GM23338 (cell line): ENCODE measurements around the gene CATSPERD. TPM values are rescaled to one million over a fixed set of nuclear protein-coding genes. Genes with fewer than 3 reads are reported as not detected.

Experiments
- ATAC-seq: fragments of 200-7000 bp; cut with Tn5 transposase; 3 replicates; pipeline ENCODE4 v1.9.1; 2020
- DNase-seq: peaks from one replicate; pipeline ENCODE4 v3.0.0-alpha.2; 2015; ENCODE audit warnings: low spot score
- H2AFZ ChIP-seq: fragments of 200-600 bp; sonication (generic); 2 replicates; pipeline ENCODE4 v1.8.0; 2016; ENCODE audit warnings: antibody characterized with exemption, mild to moderate bottlenecking, moderate library complexity
- H3F3A ChIP-seq: fragments of 200-600 bp; sonication (generic); replicated peaks from 2 replicates; pipeline ENCODE4 v1.8.0; 2017; ENCODE audit warnings: antibody characterized with exemption, mixed run types, low read depth
- H3K27ac ChIP-seq: fragments of 200-600 bp; sonication (generic); 2 replicates; pipeline ENCODE4 v1.6.1; 2016; ENCODE audit warnings: low read depth
- H3K27me3 ChIP-seq: fragments of 200-600 bp; sonication (generic); 2 replicates; pipeline ENCODE4 v1.8.0; 2016; ENCODE audit warnings: mild to moderate bottlenecking, mixed run types, moderate library complexity; ENCODE audit not compliant: insufficient read depth
- H3K36me3 ChIP-seq: fragments of 200-600 bp; sonication (generic); 2 replicates; pipeline ENCODE4 v1.8.0; 2016; ENCODE audit warnings: mild to moderate bottlenecking; ENCODE audit not compliant: insufficient read depth
- H3K4me1 ChIP-seq: fragments of 200-600 bp; sonication (generic); 2 replicates; pipeline ENCODE4 v1.8.0; 2016; ENCODE audit warnings: mild to moderate bottlenecking, moderate library complexity; ENCODE audit not compliant: insufficient read depth
- H3K4me2 ChIP-seq: fragments of 200-600 bp; sonication (generic); 2 replicates; pipeline ENCODE4 v1.7.1; 2017; ENCODE audit warnings: mixed run types
- H3K4me3 ChIP-seq: fragments of 200-600 bp; sonication (generic); 2 replicates; pipeline ENCODE4 v1.6.1; 2016; ENCODE audit warnings: mixed run types
- H3K79me2 ChIP-seq: fragments of 200-600 bp; sonication (generic); replicated peaks from 2 replicates; pipeline ENCODE4 v1.8.0; 2017; ENCODE audit warnings: mild to moderate bottlenecking; ENCODE audit not compliant: insufficient read depth
- H3K9me2 ChIP-seq: fragments of 200-600 bp; sonication (generic); 2 replicates; pipeline ENCODE4 v1.8.0; 2017; ENCODE audit not compliant: insufficient read depth
- H4K20me1 ChIP-seq: fragments of 200-600 bp; sonication (generic); replicated peaks from 2 replicates; pipeline ENCODE4 v1.8.0; 2017; ENCODE audit warnings: mild to moderate bottlenecking; ENCODE audit not compliant: insufficient read depth
- H3K27ac Mint-ChIP-seq: 2 replicates; pipeline ENCODE4 v1.8.0; 2020; ENCODE audit warnings: inconsistent platforms, mild to moderate bottlenecking, moderate library complexity, mixed read lengths
- H3K27me3 Mint-ChIP-seq: 3 replicates; pipeline ENCODE4 v1.8.0; 2022; ENCODE audit warnings: low read depth, mild to moderate bottlenecking, moderate library complexity, mixed read lengths, inconsistent platforms; ENCODE audit not compliant: insufficient read depth, poor library complexity
- H3K36me3 Mint-ChIP-seq: 3 replicates; pipeline ENCODE4 v1.8.0; 2021; ENCODE audit warnings: low read depth, mild to moderate bottlenecking, inconsistent platforms, moderate library complexity, mixed read lengths
- H3K4me1 Mint-ChIP-seq: 3 replicates; pipeline ENCODE4 v1.8.0; 2020; ENCODE audit warnings: mild to moderate bottlenecking, inconsistent platforms, mixed read lengths
- H3K4me3 Mint-ChIP-seq: 3 replicates; pipeline ENCODE4 v1.8.0; 2021; ENCODE audit warnings: moderate library complexity, mild to moderate bottlenecking, inconsistent platforms, mixed read lengths
- H3K9me3 Mint-ChIP-seq: 3 replicates; pipeline ENCODE4 v1.8.0; 2020; ENCODE audit warnings: moderate library complexity, mild to moderate bottlenecking, inconsistent platforms, mixed read lengths
- CREB1 ChIP-seq: fragments of 250-450 bp; sonication (Bioruptor Pico); IDR thresholded peaks from 2 replicates; pipeline ENCODE4 v1.5.0; 2020; ENCODE audit warnings: low read depth, mild to moderate bottlenecking, moderate library complexity
- CTCF ChIP-seq, 2 experiments: fragments of 200-600 bp in 1 of 2; sonication (generic) in 1 of 2; conservative IDR thresholded peaks; 2 replicates each; pipeline versions ENCODE4 v1.5.1 to v1.6.1; 2016 to 2017; ENCODE audit warnings: antibody characterized with exemption in 2 of 2, low read depth in 2 of 2, mild to moderate bottlenecking in 2 of 2, moderate library complexity in 1 of 2
- ETS1 ChIP-seq: IDR thresholded peaks from 2 replicates; pipeline ENCODE4 v1.6.1; 2016; ENCODE audit warnings: antibody characterized with exemption
- EZH2 ChIP-seq: fragments of 200-600 bp; sonication (generic); IDR thresholded peaks from one replicate; pipeline ENCODE4 v1.8.0; 2017; ENCODE audit warnings: antibody characterized with exemption, mild to moderate bottlenecking, low read depth; ENCODE audit not compliant: unreplicated experiment
- EZH2phosphoT487 ChIP-seq: fragments of 200-600 bp; sonication (generic); IDR thresholded peaks from one replicate; pipeline ENCODE4 v1.8.1; 2018; ENCODE audit warnings: antibody characterized with exemption; ENCODE audit not compliant: unreplicated experiment
- JUNB ChIP-seq: IDR thresholded peaks from one replicate; pipeline ENCODE4 v1.6.1; 2016; ENCODE audit warnings: antibody characterized with exemption; ENCODE audit not compliant: unreplicated experiment
- NANOG ChIP-seq: IDR thresholded peaks from 2 replicates; pipeline ENCODE4 v1.6.1; 2016; ENCODE audit warnings: antibody characterized with exemption, borderline replicate concordance
- POLR2AphosphoS5 ChIP-seq: IDR thresholded peaks from 2 replicates; pipeline ENCODE4 v1.6.1; 2016; ENCODE audit warnings: antibody characterized with exemption, low read depth
- REST ChIP-seq: IDR thresholded peaks from one replicate; pipeline ENCODE4 v1.6.1; 2018; ENCODE audit warnings: antibody characterized with exemption; ENCODE audit not compliant: unreplicated experiment
- STAT1 ChIP-seq: IDR thresholded peaks from one replicate; pipeline ENCODE4 v1.6.1; 2016; ENCODE audit warnings: antibody characterized with exemption; ENCODE audit not compliant: unreplicated experiment
- ZNF114 ChIP-seq: fragments of 250-450 bp; sonication (Bioruptor Pico); IDR thresholded peaks from 2 replicates; pipeline ENCODE4 v1.5.0; 2020; ENCODE audit warnings: mild to moderate bottlenecking, moderate library complexity
- ZNF331 ChIP-seq: fragments of 250-450 bp; sonication (Bioruptor Pico); IDR thresholded peaks from 2 replicates; pipeline ENCODE4 v1.5.0; 2020; ENCODE audit warnings: low read depth, mild to moderate bottlenecking, moderate library complexity
- ZNF462 ChIP-seq: fragments of 250-450 bp; sonication (Bioruptor Pico); IDR thresholded peaks from 2 replicates; pipeline ENCODE4 v1.5.0; 2020; ENCODE audit warnings: mild to moderate bottlenecking, moderate library complexity
- polyA plus RNA-seq: library from polyadenylated mRNA; unstranded; fragments of >200 nt; fragmentation: Nextera tagmentation; extraction: Ambion mirVana; gene quantifications from 2 replicates; pipeline ENCODE4 v1.2.1, GENCODE V29; 2016
- total RNA-seq: library from RNA; depleted of rRNA; stranded (reverse); fragments of >200 nt; shearing (Covaris generic); gene quantifications from 2 replicates; pipeline ENCODE4 v1.2.3, GENCODE V29; 2014

CATSPERD gene
- total and polyA plus RNA-seq, 2 experiments from 2014 or later, result 0.17 TPM; not detected in 1

GRCh38 chr19:5785423-5785822, 65.0 kb downstream of the CATSPERD start:
- no peak overlapping the region for H3K27ac Mint-ChIP-seq
- no peaks in the 10 kb centered on the region for H3K79me2 ChIP-seq
- H3K27ac ChIP-seq, result no peak overlapping the region
- DNase-seq, result no peak
- no peak for TF ChIP-seq ZNF114 (CRISPR knock-in tag)
- TF ChIP-seq CTCF (conservative IDR thresholded peaks at IDR 0.05; ENCODE audit: low read depth in 2 of 2), result no peak
- no peak for TF ChIP-seq CREB1
- no peak for TF ChIP-seq ZNF462 (CRISPR knock-in tag)
- TF ChIP-seq EZH2, result no peak
- no peak for TF ChIP-seq ZNF331
- TF ChIP-seq STAT1, result no peak
- TF ChIP-seq POLR2AphosphoS5, result no peak
- TF ChIP-seq ETS1, result no peak
- no peak for TF ChIP-seq EZH2phosphoT487
- no peak for TF ChIP-seq JUNB
- TF ChIP-seq NANOG, result no peak
- no peak for TF ChIP-seq REST
- H3K36me3 ChIP-seq, result peaks cover 5% of the 10 kb centered on the region; the same call in 1 of the 2 replicates
- no peak overlapping the region for H3K4me3 ChIP-seq
- ATAC-seq, result no peak
- peaks cover 4% of the 10 kb centered on the region; the same call in 2 of the 3 replicates for H3K4me1 Mint-ChIP-seq
- peaks cover 3% of the 10 kb centered on the region; the same call in 1 of the 2 replicates for H4K20me1 ChIP-seq
- no peaks in the 10 kb centered on the region; the same call in 1 of the 3 replicates for H3K9me3 Mint-ChIP-seq
- H3K4me3 Mint-ChIP-seq, result no peak overlapping the region
- no peaks in the 10 kb centered on the region for H3K4me1 ChIP-seq
- no peak overlapping the region for H3K4me2 ChIP-seq
- no peaks in the 10 kb centered on the region for H3K9me2 ChIP-seq
- no peak overlapping the region for H2AFZ ChIP-seq
- H3K36me3 Mint-ChIP-seq, result peaks cover 40% of the 10 kb centered on the region
- peaks cover 12% of the 10 kb centered on the region for H3K27me3 Mint-ChIP-seq
- H3K27me3 ChIP-seq, result no peaks in the 10 kb centered on the region
- no peaks in the 10 kb centered on the region for H3F3A ChIP-seq
